NT2/D1 (cell line): ENCODE measurements around the gene CYP4F8.

Experiments used
- YY1 ChIP-seq: IDR thresholded peaks from 2 replicates; pipeline ENCODE4 v1.6.1; 2011; ENCODE audit not compliant: insufficient read length, insufficient read depth
- ZNF274 ChIP-seq: IDR thresholded peaks from 2 replicates; pipeline ENCODE4 v1.6.1; 2011; ENCODE audit warnings: mild to moderate bottlenecking, low read depth, low read length

DNA sequence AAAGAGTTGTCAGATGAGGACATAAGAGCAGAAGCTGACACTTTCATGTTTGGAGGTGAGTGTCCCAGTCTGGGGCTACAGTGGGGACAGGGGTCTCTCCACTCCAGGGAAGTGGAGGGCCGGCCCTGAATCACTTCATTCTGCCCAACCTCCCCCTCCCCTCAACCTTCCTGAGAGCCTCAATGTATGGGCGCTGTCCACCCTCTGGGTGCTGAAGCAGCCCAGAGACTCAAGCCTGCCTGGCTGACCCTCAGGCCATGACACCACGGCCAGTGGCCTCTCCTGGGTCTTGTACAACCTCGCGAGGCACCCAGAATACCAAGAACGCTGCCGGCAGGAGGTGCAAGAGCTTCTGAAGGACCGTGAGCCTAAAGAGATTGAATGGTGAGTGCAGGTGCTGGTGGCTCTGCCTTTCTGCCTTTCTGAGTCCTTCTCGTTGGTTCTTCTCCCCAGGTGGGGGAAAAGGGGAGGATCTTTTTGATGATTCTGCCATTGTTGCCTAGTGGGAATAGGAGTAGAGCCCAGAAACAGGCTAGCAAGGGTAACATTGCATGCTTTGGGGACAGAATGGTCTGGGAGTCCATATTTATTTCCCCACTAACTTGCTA, 8.8 kb downstream of the CYP4F8 start:
- TF ChIP-seq ZNF274, result no peak
- no peak for TF ChIP-seq YY1
